PC-3 (cell line): ENCODE measurements around the gene PHF21B. TPM values are rescaled to one million over a fixed set of nuclear protein-coding genes. Genes with fewer than 3 reads are reported as not detected.

ENCODE experiments used
- ATAC-seq: fragments of 200-7000 bp; cut with Tn5 transposase; 2 replicates; pipeline ENCODE4 v1.9.1; 2020; ENCODE audit warnings: mild to moderate bottlenecking, moderate library complexity
- BruUV-seq: library from RNA; stranded (reverse); fragments of 400-500 nt; replicated peaks from 2 replicates; lab custom pipeline; 2021; lab: Mats Ljungman, UMichigan
- CTCF ChIA-PET: fragments of 300-600 bp; sonication (Branson Sonifier 250); formaldehyde crosslinking; loops from one replicate; lab custom pipeline; 2022; ENCODE audit warnings: antibody characterized with exemption; lab: Charles Lee
- POLR2A ChIA-PET: fragments of 300-600 bp; sonication (Branson Sonifier 250); formaldehyde crosslinking; loops from one replicate; lab custom pipeline; 2022; ENCODE audit warnings: antibody characterized with exemption; ENCODE audit not compliant: unreplicated experiment; lab: Charles Lee
- DNase-seq: peaks from one replicate; pipeline ENCODE4 v3.0.0-alpha.2; 2015
- H2AFZ ChIP-seq: fragments of 300-600 bp; sonication (generic); 2 replicates; pipeline ENCODE4 v1.6.0; 2016; ENCODE audit warnings: antibody characterized with exemption, low read length
- H3F3A ChIP-seq: fragments of 300-600 bp; sonication (generic); one replicate; pipeline ENCODE4 v1.6.0; 2017; ENCODE audit warnings: antibody characterized with exemption, low read length, control low read depth, mild to moderate bottlenecking; ENCODE audit not compliant: unreplicated experiment
- H3K27ac ChIP-seq: fragments of 300-600 bp; sonication (generic); 2 replicates; pipeline ENCODE4 v1.5.1; 2016; ENCODE audit warnings: mild to moderate bottlenecking, low read length
- H3K27me3 ChIP-seq: fragments of 300-600 bp; sonication (generic); 2 replicates; pipeline ENCODE4 v1.6.1; 2016; ENCODE audit warnings: low read length, mixed read lengths
- H3K36me3 ChIP-seq: fragments of 300-600 bp; sonication (generic); 2 replicates; pipeline ENCODE4 v1.6.1; 2016; ENCODE audit warnings: low read depth, mixed run types, low read length, mixed read lengths
- H3K4me1 ChIP-seq: fragments of 300-600 bp; sonication (generic); 2 replicates; pipeline ENCODE4 v1.5.1; 2016; ENCODE audit warnings: low read length; ENCODE audit not compliant: insufficient read depth
- H3K4me2 ChIP-seq: fragments of 300-600 bp; sonication (generic); 2 replicates; pipeline ENCODE4 v1.6.0; 2016; ENCODE audit warnings: low read length
- H3K4me3 ChIP-seq: fragments of 300-600 bp; sonication (generic); 2 replicates; pipeline ENCODE4 v1.5.1; 2016; ENCODE audit warnings: mild to moderate bottlenecking, low read length, mixed read lengths
- H3K79me2 ChIP-seq: fragments of 300-600 bp; sonication (generic); 2 replicates; pipeline ENCODE4 v1.6.1; 2017; ENCODE audit warnings: low read length, mixed read lengths
- H3K9ac ChIP-seq: fragments of 300-600 bp; sonication (generic); 2 replicates; pipeline ENCODE4 v1.6.0; 2016; ENCODE audit warnings: mild to moderate bottlenecking, low read length
- H3K9me2 ChIP-seq: fragments of 300-600 bp; sonication (generic); replicated peaks from 2 replicates; pipeline ENCODE4 v1.6.1; 2016; ENCODE audit warnings: mixed run types, low read length, mixed read lengths
- H3K9me3 ChIP-seq: fragments of 300-600 bp; sonication (generic); 2 replicates; pipeline ENCODE4 v1.6.1; 2016; ENCODE audit warnings: low read length, mixed read lengths
- H4K20me1 ChIP-seq: fragments of 300-600 bp; sonication (generic); 2 replicates; pipeline ENCODE4 v1.6.1; 2016; ENCODE audit warnings: low read length, mixed read lengths
- CTCF ChIP-seq: fragments of 300-600 bp; sonication (generic); conservative IDR thresholded peaks from 2 replicates; pipeline ENCODE4 v1.5.1; 2017; ENCODE audit warnings: antibody characterized with exemption, low read depth, mild to moderate bottlenecking, low read length
- EZH2 ChIP-seq: fragments of 300-600 bp; sonication (generic); IDR thresholded peaks from one replicate; pipeline ENCODE4 v1.6.1; 2017; ENCODE audit warnings: antibody characterized with exemption, mild to moderate bottlenecking, low read length; ENCODE audit not compliant: unreplicated experiment
- EZH2phosphoT487 ChIP-seq: fragments of 300-600 bp; sonication (generic); IDR thresholded peaks from 2 replicates; pipeline ENCODE4 v1.6.1; 2018; ENCODE audit warnings: mild to moderate bottlenecking, antibody characterized with exemption, low read length, borderline replicate concordance
- intact Hi-C: fragments of 100-400 bp; cut with micrococcal nuclease; formaldehyde crosslinking; loops from 2 replicates; pipeline ENCODE4 v1.9.0; 2023
- total RNA-seq: library from RNA; depleted of rRNA; stranded (reverse); fragments of >200 nt; gene quantifications from 2 replicates; pipeline ENCODE4 v1.2.3, GENCODE V29; 2014

Gene PHF21B
- total RNA-seq, 1 experiment from 2014 or later = not detected

- no TSS peak for BruUV-seq
- H3K79me2 ChIP-seq = no peaks in the 10 kb centered on the region
- CTCF ChIA-PET = no interaction called here
- ATAC-seq = no peak
- H3K27ac ChIP-seq = no peak overlapping the region
- POLR2A ChIA-PET = no interaction called here
- no peak overlapping the region for H3K4me3 ChIP-seq
- intact Hi-C loops = no loop called here
- no peak overlapping the region for H3K4me2 ChIP-seq
- peaks cover 18% of the 10 kb centered on the region; the same call in 1 of the 2 replicates for H3K4me1 ChIP-seq
- H2AFZ ChIP-seq = no peak overlapping the region
- H3K9me3 ChIP-seq = no peaks in the 10 kb centered on the region
- no peaks in the 10 kb centered on the region for H4K20me1 ChIP-seq
- no peak for DNase-seq
- no peak overlapping the region for H3K9ac ChIP-seq
- H3K36me3 ChIP-seq = no peaks in the 10 kb centered on the region
- no peaks in the 10 kb centered on the region for H3K9me2 ChIP-seq
- TF ChIP-seq CTCF = no peak
- TF ChIP-seq EZH2 = no peak
- no peak for TF ChIP-seq EZH2phosphoT487
- H3K27me3 ChIP-seq = peaks cover 15% of the 10 kb centered on the region
- no peaks in the 10 kb centered on the region for H3F3A ChIP-seq
Measured at GRCh38 chr22:44884562-44884961, 125.2 kb downstream of the PHF21B start.

GRCh38 chr22:44883011-44883421 is 126.8 kb downstream of the PHF21B start:
- Histone ChIP-seq H3K9me2 (no peaks in the 10 kb centered on the region), H2AFZ (no peak overlapping the region)

More at GRCh38 chr22:44883011-44883421, 126.8 kb downstream of the PHF21B start:
- ChIA-PET CTCF (no interaction called here), POLR2A (no interaction called here)
- H3K27ac ChIP-seq = no peak overlapping the region
- no peak overlapping the region for H3K9ac ChIP-seq
- H3F3A ChIP-seq = no peaks in the 10 kb centered on the region
- H3K4me2 ChIP-seq = no peak overlapping the region
- no peaks in the 10 kb centered on the region for H3K9me3 ChIP-seq
- peaks cover 15% of the 10 kb centered on the region for H3K27me3 ChIP-seq
- H3K79me2 ChIP-seq = no peaks in the 10 kb centered on the region
- H3K4me1 ChIP-seq = peaks cover 18% of the 10 kb centered on the region; the same call in 1 of the 2 replicates
- no peak for TF ChIP-seq EZH2
- TF ChIP-seq EZH2phosphoT487 = no peak
- no peak for TF ChIP-seq CTCF
- H3K4me3 ChIP-seq = no peak overlapping the region
- no peaks in the 10 kb centered on the region for H3K36me3 ChIP-seq
- intact Hi-C loops = no loop called here
- no peaks in the 10 kb centered on the region for H4K20me1 ChIP-seq
- BruUV-seq = no TSS peak
- ATAC-seq = no peak
- DNase-seq = no peak
